HG03521 (cell line): Measurements from ENCODE around the gene MYO10.

Experiments used
- ATAC-seq: cut with Tn5 transposase; IDR thresholded peaks from one replicate; pipeline ENCODE4 v1.9.1; 2021; ENCODE audit warnings: mild to moderate bottlenecking, moderate library complexity; ENCODE audit not compliant: unreplicated experiment

The MYO10 gene

DNA sequence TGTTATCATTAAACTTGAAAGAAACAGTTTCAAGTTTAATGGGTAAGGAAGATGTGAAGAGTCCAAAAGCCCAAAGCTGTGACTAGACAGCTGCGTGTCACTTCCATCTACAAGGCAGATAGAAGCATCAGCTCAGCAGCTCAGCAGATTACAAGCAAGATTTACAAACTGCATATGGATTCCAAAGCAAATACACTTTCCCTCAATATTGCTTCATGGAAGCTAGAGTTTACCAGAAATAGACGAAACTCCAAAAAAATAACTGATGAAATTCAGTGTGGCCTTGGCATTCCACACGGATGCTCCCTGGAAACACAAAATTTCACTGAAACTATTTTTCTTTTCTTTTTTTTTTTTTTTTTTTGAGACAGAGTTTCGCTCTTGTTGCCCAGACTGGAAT, 17.9 kb downstream of the MYO10 start:
- no peak for ATAC-seq

GRCh38 chr5:16916262-16916878, 19.7 kb downstream of the MYO10 start:
- ATAC-seq: no peak

DNA sequence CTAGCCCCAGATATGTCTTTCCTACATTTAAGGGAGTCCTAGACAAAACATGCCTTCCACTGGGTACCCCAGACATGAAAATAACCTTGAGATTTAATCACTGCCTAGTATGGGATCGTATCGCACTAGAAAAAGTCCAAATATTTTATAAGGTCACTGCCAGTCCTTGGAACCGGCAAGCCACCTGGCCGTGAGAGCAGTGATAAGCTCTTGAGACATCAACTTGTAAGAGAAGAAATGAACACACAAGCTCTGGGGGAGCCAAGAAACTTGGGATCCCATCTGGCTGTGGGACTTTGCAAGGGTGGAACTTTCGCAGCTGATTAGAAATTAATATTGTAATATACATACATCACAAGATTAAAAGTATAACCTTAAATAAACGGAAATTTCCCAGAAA, 21.5 kb downstream of the MYO10 start:
- ATAC-seq: no peak

GRCh38 chr5:16914108-16914435, 22.0 kb downstream of the MYO10 start:
- no peak for ATAC-seq

DNA sequence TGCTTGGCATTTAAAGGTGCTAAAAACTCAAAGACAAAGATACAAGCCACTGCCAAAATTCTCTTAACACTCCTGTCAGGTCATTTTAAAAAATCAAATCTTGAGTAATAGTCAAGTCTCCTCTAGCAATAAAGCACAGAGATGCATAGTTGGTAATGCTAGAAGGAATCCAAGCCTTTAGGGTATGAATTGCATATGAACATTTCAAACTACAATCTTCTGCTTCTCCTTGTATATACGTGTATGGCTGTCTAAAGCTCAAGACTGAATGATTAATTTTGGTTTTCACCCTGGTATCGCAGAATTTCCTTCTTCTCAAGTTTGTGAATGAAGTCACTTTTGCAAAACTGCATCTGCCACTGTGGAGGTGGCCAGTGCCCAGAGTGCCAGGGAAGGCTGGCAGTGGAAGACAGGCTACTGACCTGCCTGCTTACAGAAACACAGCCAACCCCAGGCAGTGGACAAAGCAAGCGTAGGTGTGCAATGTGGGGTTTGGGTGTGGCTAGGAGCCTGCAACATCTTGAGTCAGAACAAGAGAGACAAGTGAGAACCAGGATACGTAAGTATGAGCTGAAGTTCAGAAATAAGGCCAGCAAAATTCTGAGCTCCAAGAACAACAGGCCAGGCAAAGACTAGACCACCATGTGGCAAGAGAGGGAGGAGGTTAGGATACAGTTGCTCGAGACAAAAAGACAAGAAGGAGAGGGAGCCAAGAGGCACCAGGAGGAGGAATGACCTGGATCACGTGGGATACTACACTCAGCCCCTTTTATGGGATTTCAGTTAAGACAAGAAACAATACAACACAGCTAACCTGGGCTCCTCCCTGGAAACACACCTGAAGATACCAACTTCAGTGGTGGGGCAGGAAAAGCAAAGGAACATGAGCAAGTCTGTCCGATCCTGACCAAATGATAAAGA, 22.6 kb downstream of the MYO10 start:
- no peak for ATAC-seq

DNA sequence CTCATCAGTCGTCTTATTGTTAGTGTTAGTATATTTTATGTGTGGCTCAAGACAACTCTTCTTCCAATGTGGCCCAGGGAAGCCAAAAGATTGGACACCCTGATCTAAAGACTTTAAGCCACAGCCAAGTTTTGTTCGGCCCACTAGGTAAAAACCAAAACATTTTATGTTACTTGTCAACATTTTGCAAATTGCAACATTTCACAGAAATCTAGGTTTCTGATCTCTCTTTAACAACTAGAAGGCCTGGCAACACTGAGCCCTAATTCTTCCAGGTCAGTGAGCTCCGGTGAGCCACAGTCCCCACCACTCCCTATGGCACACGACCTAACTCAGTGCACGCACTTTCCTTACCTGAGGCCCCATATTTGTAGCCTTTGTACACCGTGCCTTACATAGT, 24.0 kb downstream of the MYO10 start:
- ATAC-seq: no peak

GRCh38 chr5:16909464-16909863, 26.6 kb downstream of the MYO10 start:
- no peak for ATAC-seq

- ATAC-seq: no peak
Observed at GRCh38 chr5:16907270-16907669, 28.8 kb downstream of the MYO10 start.

GRCh38 chr5:16906255-16906654, 29.8 kb downstream of the MYO10 start:
- no peak for ATAC-seq

- no peak for ATAC-seq
Observed at GRCh38 chr5:16903480-16904300, 32.4 kb downstream of the MYO10 start.

DNA sequence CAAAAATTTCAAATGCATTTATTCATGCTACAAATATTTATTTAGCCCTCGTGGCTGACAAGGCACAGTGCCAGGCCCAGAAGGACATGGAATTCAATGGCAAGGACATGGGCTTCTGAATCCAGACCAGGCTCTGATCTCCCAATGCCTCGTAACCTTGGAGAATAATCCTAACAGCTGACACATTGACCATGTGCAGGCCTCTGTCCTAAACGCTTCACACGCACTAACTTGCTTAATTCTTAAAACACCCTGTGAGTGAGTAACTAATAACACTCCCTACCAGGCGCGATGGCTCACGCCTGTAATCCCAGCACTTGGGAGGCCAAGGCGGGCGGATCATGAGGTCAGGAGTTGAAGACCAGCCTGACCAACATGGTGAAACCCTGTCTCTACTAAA, 33.2 kb downstream of the MYO10 start:
- no peak for ATAC-seq

GRCh38 chr5:16901021-16901644, 35.0 kb downstream of the MYO10 start:
- no peak for ATAC-seq

GRCh38 chr5:16899171-16899570, 36.9 kb downstream of the MYO10 start:
- no peak for ATAC-seq

GRCh38 chr5:16897800-16898199, 38.3 kb downstream of the MYO10 start:
- ATAC-seq: no peak

GRCh38 chr5:16897284-16897704, 38.8 kb downstream of the MYO10 start:
- no peak for ATAC-seq

GRCh38 chr5:16896767-16897166, 39.3 kb downstream of the MYO10 start:
- no peak for ATAC-seq

DNA sequence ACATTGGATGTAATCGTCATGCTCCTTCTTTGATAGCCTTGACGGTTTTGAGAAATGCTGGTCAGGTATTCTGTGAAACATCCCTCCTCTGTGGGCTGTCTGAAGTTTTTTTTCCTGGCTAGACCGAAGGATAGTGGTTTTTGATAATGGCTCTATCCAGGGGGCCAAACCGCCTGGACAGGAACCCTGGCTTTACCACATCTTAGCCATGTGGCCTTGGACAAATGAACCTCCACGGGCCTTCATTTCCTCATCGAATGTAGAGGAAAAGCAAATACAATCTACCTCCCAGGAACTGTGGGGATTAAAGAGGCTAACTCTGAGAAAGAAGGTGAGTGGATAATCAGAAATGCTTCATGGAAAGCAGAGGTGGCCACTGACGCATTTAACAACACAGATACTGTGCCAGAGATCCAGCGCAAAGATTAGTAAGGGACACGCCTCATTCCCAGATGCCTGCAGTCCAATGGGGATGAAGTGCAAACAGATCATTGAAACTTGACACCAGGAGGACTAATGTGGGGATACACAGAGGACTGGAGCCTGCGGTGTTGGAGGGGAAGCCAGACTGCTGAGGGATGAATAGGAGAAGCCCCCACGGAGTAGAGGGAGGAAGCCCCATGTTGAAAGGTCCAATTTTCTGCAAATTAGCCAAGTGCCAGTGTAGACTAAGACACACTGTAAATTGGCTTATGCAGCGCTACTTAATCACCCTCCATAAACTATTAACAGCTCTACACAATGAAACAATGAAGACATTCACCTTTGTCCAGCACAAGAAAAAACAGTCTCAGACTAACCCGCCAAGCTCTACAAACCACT, 41.6 kb downstream of the MYO10 start:
- ATAC-seq: no peak

- ATAC-seq: no peak
Observed at GRCh38 chr5:16891033-16891432, 45.1 kb downstream of the MYO10 start.

- no peak for ATAC-seq
Observed at GRCh38 chr5:16889972-16890519, 46.0 kb downstream of the MYO10 start.
